ENCODE results near the gene WFIKKN1.
A peak's percentile ranks its signal among the peaks of the same experiment; 100 is the strongest.

Gene WFIKKN1

GRCh38 chr16:588889-589657, 41.7 kb upstream of the WFIKKN1 start:
- Histone ChIP-seq H3K4me3 (ENCODE audit: insufficient read depth, low read depth, low read length) (peak overlapping the region; percentile 92), H3K36me3 (ENCODE audit: control insufficient read depth, insufficient read depth, low read length) (no peaks in the 10 kb centered on the region), H3K27me3 (ENCODE audit: control insufficient read depth, insufficient read depth, low read length, poor library complexity, severe bottlenecking) (peaks cover 37% of the 10 kb centered on the region), H3K27ac (ENCODE audit: insufficient read depth, low read depth, low read length, poor library complexity, severe bottlenecking) (peak overlapping the region; percentile 87), H3K9me3 (ENCODE audit: control insufficient read depth, low read length) (no peaks in the 10 kb centered on the region), H3K4me1 (ENCODE audit: control insufficient read depth, insufficient read depth, low read length) (peaks cover 8% of the 10 kb centered on the region)
- 1% methylated on average over 107 of the region's 107 CpGs for WGBS, 2 experiments

GRCh38 chr16:589658-590187, 41.1 kb upstream of the WFIKKN1 start, which contains the start of gene RAB40C:
Gene RAB40C, plus strand, starts transcription at chr16:590066. Its CDS starts 226 bp downstream, at chr16:590292.
- peak within 1 kb of the TSS; percentile 92 for H3K4me3 ChIP-seq (ENCODE audit: insufficient read depth, low read depth, low read length)
- H3K9me3 ChIP-seq (ENCODE audit: control insufficient read depth, low read length) = no peaks in the 10 kb centered on the region
- no peaks in the 10 kb centered on the region for H3K36me3 ChIP-seq (ENCODE audit: control insufficient read depth, insufficient read depth, low read length)
- peaks cover 8% of the 10 kb centered on the region for H3K4me1 ChIP-seq (ENCODE audit: control insufficient read depth, insufficient read depth, low read length)
- 0 to 1% methylated on average over 67 of the region's 67 CpGs for WGBS, 2 experiments
- peaks cover 31% of the 10 kb centered on the region for H3K27me3 ChIP-seq (ENCODE audit: control insufficient read depth, insufficient read depth, low read length, poor library complexity, severe bottlenecking)
- H3K27ac ChIP-seq (ENCODE audit: insufficient read depth, low read depth, low read length, poor library complexity, severe bottlenecking) = peak within 1 kb of the TSS; percentile 87

GRCh38 chr16:590188-590814, 40.5 kb upstream of the WFIKKN1 start:
- Histone ChIP-seq H3K9me3 (ENCODE audit: control insufficient read depth, low read length) (no peaks in the 10 kb centered on the region), H3K4me1 (ENCODE audit: control insufficient read depth, insufficient read depth, low read length) (peaks cover 8% of the 10 kb centered on the region), H3K27me3 (ENCODE audit: control insufficient read depth, insufficient read depth, low read length, poor library complexity, severe bottlenecking) (peaks cover 28% of the 10 kb centered on the region), H3K4me3 (ENCODE audit: insufficient read depth, low read depth, low read length) (peak overlapping the region; percentile 67), H3K36me3 (ENCODE audit: control insufficient read depth, insufficient read depth, low read length) (no peaks in the 10 kb centered on the region), H3K27ac (ENCODE audit: insufficient read depth, low read depth, low read length, poor library complexity, severe bottlenecking) (no peak overlapping the region)
- WGBS, 2 experiments = 2% methylated on average over 71 of the region's 71 CpGs

- Histone ChIP-seq H3K9me3 (ENCODE audit: control insufficient read depth, low read length) (no peaks in the 10 kb centered on the region), H3K36me3 (ENCODE audit: control insufficient read depth, insufficient read depth, low read length) (no peaks in the 10 kb centered on the region), H3K4me1 (ENCODE audit: control insufficient read depth, insufficient read depth, low read length) (peaks cover 8% of the 10 kb centered on the region), H3K27ac (ENCODE audit: insufficient read depth, low read depth, low read length, poor library complexity, severe bottlenecking) (no peak overlapping the region), H3K27me3 (ENCODE audit: control insufficient read depth, insufficient read depth, low read length, poor library complexity, severe bottlenecking) (peaks cover 23% of the 10 kb centered on the region), H3K4me3 (ENCODE audit: insufficient read depth, low read depth, low read length) (peak overlapping the region; percentile 67)
- 77 to 79% methylated on average over 10 of the region's 10 CpGs for WGBS, 2 experiments
Observed at GRCh38 chr16:590815-591200, 40.0 kb upstream of the WFIKKN1 start.

- no peak overlapping the region for H3K27ac ChIP-seq (ENCODE audit: insufficient read depth, low read depth, low read length, poor library complexity, severe bottlenecking)
Observed at GRCh38 chr16:591231-591630, 39.6 kb upstream of the WFIKKN1 start.

GRCh38 chr16:591892-592517, 38.8 kb upstream of the WFIKKN1 start:
- no peaks in the 10 kb centered on the region for H3K9me3 ChIP-seq (ENCODE audit: control insufficient read depth, low read length)
- H3K36me3 ChIP-seq (ENCODE audit: control insufficient read depth, insufficient read depth, low read length) = no peaks in the 10 kb centered on the region
- H3K27me3 ChIP-seq (ENCODE audit: control insufficient read depth, insufficient read depth, low read length, poor library complexity, severe bottlenecking) = peaks cover 12% of the 10 kb centered on the region
- no peak overlapping the region for H3K4me3 ChIP-seq (ENCODE audit: insufficient read depth, low read depth, low read length)
- H3K27ac ChIP-seq (ENCODE audit: insufficient read depth, low read depth, low read length, poor library complexity, severe bottlenecking) = no peak overlapping the region
- peaks cover 8% of the 10 kb centered on the region for H3K4me1 ChIP-seq (ENCODE audit: control insufficient read depth, insufficient read depth, low read length)
- WGBS, 2 experiments = 92 to 93% methylated on average over 15 of the region's 15 CpGs

More at GRCh38 chr16:591231-591630, 39.6 kb upstream of the WFIKKN1 start:
- Histone ChIP-seq H3K27me3 (ENCODE audit: control insufficient read depth, insufficient read depth, low read length, poor library complexity, severe bottlenecking) (peaks cover 19% of the 10 kb centered on the region), H3K4me1 (ENCODE audit: control insufficient read depth, insufficient read depth, low read length) (peaks cover 8% of the 10 kb centered on the region), H3K36me3 (ENCODE audit: control insufficient read depth, insufficient read depth, low read length) (no peaks in the 10 kb centered on the region), H3K4me3 (ENCODE audit: insufficient read depth, low read depth, low read length) (no peak overlapping the region), H3K9me3 (ENCODE audit: control insufficient read depth, low read length) (no peaks in the 10 kb centered on the region)
- 80 to 85% methylated on average over 8 of the region's 8 CpGs for WGBS, 2 experiments

- H3K4me1 ChIP-seq (ENCODE audit: control insufficient read depth, insufficient read depth, low read length) = peaks cover 8% of the 10 kb centered on the region
- no peaks in the 10 kb centered on the region for H3K36me3 ChIP-seq (ENCODE audit: control insufficient read depth, insufficient read depth, low read length)
- WGBS, 2 experiments = 94 to 95% methylated on average over 24 of the region's 24 CpGs
- H3K9me3 ChIP-seq (ENCODE audit: control insufficient read depth, low read length) = no peaks in the 10 kb centered on the region
- no peak overlapping the region for H3K4me3 ChIP-seq (ENCODE audit: insufficient read depth, low read depth, low read length)
- no peak overlapping the region for H3K27ac ChIP-seq (ENCODE audit: insufficient read depth, low read depth, low read length, poor library complexity, severe bottlenecking)
- peaks cover 10% of the 10 kb centered on the region for H3K27me3 ChIP-seq (ENCODE audit: control insufficient read depth, insufficient read depth, low read length, poor library complexity, severe bottlenecking)
Observed at GRCh38 chr16:592518-593306, 38.1 kb upstream of the WFIKKN1 start.

- Histone ChIP-seq H3K4me1 (ENCODE audit: control insufficient read depth, insufficient read depth, low read length) (peaks cover 8% of the 10 kb centered on the region), H3K27me3 (ENCODE audit: control insufficient read depth, insufficient read depth, low read length, poor library complexity, severe bottlenecking) (peaks cover 10% of the 10 kb centered on the region), H3K9me3 (ENCODE audit: control insufficient read depth, low read length) (no peaks in the 10 kb centered on the region), H3K36me3 (ENCODE audit: control insufficient read depth, insufficient read depth, low read length) (no peaks in the 10 kb centered on the region), H3K27ac (ENCODE audit: insufficient read depth, low read depth, low read length, poor library complexity, severe bottlenecking) (no peak overlapping the region), H3K4me3 (ENCODE audit: insufficient read depth, low read depth, low read length) (no peak overlapping the region)
- 94 to 95% methylated on average over 9 of the region's 9 CpGs for WGBS, 2 experiments
Observed at GRCh38 chr16:593406-593805, 37.4 kb upstream of the WFIKKN1 start.

- no peak overlapping the region for H3K27ac ChIP-seq (ENCODE audit: insufficient read depth, low read depth, low read length, poor library complexity, severe bottlenecking)
- H3K4me1 ChIP-seq (ENCODE audit: control insufficient read depth, insufficient read depth, low read length) = peaks cover 8% of the 10 kb centered on the region
- no peak overlapping the region for H3K4me3 ChIP-seq (ENCODE audit: insufficient read depth, low read depth, low read length)
- no peaks in the 10 kb centered on the region for H3K9me3 ChIP-seq (ENCODE audit: control insufficient read depth, low read length)
- WGBS, 2 experiments = 87% methylated on average over 16 of the region's 16 CpGs
- H3K27me3 ChIP-seq (ENCODE audit: control insufficient read depth, insufficient read depth, low read length, poor library complexity, severe bottlenecking) = peaks cover 10% of the 10 kb centered on the region
- peaks cover 2% of the 10 kb centered on the region for H3K36me3 ChIP-seq (ENCODE audit: control insufficient read depth, insufficient read depth, low read length)
Observed at GRCh38 chr16:593807-594206, 37.0 kb upstream of the WFIKKN1 start.
